HG03521 (cell line): Measurements from ENCODE around the gene LPP.

Experiments used
- ATAC-seq: cut with Tn5 transposase; IDR thresholded peaks from one replicate; pipeline ENCODE4 v1.9.1; 2021; ENCODE audit warnings: mild to moderate bottlenecking, moderate library complexity; ENCODE audit not compliant: unreplicated experiment

LPP gene

DNA sequence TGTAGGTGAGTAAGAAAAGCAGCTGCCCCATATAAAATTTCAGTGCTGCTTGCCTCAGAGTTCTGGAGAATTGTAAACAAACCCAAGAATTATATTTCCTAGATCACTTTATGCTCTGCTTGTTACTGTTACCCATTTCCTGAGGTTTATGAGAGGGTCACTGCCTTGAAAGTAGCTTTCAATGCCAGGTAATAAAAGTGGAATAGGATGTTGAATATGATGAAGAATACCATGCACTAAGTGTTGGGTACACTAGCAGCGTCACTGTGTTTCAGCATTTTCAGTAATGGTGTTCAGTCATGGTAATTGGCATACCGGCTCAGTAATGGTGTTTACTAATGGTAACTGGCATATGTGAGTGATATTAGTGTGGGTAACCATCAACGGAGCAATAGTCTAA lies 568.0 kb downstream of the LPP start:
- ATAC-seq, result no peak

DNA sequence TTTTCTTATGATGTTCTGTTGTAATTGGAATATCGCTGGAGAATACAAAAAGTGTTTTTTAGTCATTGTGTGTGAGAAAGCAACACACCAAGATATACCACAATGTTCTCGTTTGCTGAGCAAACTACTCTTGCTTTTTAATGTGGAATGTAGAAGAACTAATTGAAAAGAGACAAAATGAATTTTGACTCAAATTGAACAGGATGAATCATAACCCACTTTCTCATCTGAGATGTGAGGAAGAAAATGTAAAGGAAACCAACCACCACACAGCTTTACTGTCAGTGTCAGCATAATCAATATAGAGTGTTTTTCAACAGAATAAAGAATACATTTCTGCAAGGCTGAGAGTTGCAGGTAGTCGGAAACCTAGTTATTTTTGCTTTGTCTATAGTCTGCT lies 569.0 kb downstream of the LPP start:
- ATAC-seq, result no peak

DNA sequence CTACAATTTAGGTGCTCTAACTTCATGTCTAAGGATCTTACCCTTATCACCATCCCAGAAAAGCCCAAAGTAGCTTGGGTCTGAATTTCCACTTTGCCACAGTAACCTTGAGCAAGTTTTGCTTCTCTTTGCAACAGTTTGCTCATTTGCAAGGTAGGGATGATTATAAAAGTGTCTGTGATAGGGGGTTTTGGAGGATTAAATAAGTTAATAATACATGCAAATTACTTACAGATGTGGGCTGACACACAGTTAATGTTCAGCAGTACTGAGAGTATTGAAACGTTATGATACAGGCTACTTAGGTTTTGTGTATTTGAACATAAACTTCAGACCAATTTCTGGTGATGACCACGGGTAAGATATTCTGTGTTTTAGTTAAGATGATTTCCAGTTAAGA lies 573.1 kb downstream of the LPP start:
- ATAC-seq, result no peak

DNA sequence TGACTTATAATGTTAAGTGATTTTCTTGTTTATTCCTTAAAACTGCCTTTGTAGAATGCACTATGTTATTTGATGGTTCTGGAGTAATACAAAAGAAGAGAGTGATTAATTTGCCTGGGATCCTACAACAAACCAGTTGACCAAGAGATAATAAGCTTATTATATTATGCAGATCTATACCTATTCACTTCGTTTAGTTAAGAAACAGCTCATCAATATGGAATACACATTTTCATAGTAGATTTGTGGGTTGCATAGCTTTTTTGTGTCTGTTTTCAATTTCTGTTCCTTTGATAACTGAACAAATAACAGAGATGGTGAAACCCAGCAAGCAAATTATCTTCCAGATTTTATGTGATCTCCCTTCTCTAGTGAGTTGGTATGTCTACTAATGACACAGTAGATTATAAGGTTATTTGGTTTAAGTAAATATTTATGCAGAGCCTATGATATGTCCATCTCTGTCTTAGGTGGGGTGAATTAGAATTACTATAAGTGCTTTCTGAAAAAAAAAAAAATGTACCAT lies 574.5 kb downstream of the LPP start:
- no peak for ATAC-seq

DNA sequence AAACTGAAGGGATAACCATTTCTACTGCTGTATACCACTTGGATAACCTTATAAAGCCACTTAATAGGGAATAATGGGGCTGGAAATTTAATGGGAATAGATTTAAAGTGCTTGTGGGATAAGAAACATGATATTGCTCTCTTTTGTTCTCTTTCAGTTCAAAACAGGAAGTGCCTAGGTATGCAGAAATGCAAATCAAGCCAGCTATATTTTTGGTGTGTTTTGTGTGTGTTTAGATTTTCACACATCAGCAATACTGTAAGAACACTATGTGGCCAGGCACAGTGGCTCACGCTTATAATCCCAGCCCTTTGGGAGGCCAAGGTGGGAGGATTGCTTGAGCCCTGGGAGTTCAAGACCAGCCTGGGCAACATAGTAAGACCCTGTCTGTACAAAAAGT lies 575.5 kb downstream of the LPP start:
- no peak for ATAC-seq

DNA sequence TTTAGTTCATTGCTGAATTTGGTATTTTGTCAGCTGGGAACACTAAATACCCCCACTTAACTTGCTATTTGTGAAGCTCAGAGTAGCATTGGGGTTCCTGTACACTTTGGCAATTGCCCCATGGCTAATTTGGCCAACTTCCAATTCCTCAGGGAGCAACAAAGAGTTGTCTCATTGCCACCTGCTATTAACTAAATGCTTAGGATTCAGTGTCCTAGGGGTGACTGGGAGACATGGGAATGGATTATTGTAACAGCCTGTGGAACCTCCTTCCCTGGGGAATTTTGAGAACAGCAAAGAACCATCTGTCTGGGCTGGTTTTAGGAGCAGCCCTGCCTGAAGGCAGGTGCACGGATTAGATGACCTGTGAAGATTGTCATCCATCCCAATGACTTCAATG lies 580.4 kb downstream of the LPP start:
- ATAC-seq, result no peak

DNA sequence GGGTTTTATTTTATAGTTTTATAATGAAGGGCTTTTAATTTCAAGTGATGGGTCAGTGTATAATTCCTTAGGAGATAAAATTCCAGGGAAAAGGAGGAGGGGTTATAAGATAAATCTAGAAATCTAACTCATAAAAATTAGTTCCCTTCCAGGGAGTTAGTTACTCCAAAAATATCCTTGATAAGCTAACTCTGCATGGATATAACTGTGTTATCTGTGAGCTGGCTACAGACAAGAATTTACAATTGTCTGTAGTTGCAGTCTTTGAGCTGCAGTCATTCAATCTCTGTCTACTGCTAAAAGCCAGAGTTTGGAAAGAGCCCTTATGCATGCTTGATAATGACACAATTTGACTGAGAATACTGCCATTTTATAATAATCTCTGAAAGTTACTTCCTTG lies 585.6 kb downstream of the LPP start:
- ATAC-seq, result no peak

DNA sequence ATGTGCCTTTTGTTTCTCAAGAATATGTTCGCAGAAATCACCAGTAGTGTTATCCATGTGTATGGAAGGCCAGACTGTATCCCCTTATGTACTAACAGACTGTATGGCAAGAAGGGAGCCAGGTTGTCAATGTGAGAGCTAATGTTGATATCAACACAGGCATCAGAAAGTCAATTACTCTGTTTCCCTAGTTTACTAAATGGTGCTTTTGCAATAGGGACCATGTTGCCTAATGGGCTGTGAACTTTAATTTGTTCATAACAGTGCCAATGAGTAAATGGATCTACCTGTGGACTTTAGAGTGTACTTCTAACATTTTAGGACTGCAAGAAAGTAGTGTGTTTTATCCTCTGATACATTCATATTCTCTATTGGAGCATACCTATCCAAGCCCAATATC lies 586.1 kb downstream of the LPP start:
- no peak for ATAC-seq

DNA sequence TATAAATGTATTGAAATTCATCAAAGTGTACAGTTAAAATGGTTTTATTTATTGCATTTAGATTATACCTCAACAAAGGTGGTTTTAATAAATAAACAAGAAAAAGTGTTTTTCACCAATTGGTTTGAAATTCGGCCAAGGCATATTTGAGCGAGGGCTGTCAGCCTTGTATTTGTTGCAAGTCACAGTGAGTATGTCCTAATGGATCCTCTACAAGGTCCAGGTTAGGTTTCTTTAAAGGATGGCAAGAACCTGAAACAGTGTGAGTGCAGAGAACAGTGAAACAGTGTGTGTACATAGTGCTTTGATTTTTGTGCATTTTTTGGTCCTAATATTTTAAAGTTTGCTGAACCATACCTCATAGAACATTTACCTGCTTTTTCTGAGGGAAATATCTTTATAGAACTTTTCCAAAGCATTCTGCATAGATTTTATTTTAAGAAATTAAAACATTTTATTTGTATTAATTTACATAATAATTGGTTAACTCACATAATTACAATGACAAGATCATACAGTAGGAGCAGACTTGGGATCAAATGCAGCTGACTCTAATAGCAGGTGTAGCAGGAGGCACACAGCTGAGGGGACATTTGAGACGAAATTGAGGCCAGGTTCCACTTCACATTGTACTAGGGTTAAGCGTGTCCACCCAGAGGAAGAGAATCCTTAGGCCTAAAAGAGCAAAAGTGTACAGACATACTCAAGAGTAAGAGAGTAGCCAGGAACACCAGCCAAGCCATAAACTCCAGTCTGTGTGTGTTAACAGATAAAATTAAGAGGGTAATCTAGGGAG lies 589.0 kb downstream of the LPP start:
- no peak for ATAC-seq

DNA sequence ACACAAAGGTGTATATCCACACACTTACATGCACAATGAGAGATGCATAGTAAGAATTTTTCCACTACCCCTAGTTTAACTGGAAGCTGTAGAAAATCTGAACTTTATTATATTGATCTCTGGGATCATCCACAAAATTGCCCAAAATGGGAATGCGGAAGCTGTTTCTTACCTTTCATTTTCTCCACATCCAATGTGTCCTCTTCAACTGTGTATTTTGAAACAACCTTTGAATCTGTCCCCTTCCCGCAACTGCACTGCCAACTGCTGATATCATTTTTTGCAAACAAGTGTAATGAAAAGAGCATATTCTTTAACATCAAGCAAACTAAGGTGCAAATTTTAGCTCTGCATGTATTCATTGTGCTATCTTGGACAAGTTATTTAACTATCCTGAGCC lies 590.2 kb downstream of the LPP start:
- ATAC-seq, result no peak

DNA sequence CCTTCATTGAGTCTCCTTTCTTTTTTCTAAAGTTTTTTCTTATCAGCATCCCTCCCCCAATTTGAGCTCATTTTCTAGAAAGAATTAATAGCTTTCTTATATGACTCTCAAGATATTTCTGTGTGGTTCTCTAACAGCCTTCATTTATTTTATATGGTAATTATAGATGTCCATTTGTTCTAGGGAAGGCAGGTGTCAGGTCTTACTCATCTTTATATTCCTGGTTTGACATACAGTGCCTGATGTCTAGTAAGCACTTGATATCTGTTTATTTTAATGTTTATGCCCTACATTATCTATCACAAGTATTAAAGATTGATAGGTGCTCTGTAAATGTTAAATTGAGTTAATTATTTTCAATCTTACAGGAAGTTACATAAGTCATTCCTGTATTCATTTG lies 591.1 kb downstream of the LPP start:
- ATAC-seq, result no peak

DNA sequence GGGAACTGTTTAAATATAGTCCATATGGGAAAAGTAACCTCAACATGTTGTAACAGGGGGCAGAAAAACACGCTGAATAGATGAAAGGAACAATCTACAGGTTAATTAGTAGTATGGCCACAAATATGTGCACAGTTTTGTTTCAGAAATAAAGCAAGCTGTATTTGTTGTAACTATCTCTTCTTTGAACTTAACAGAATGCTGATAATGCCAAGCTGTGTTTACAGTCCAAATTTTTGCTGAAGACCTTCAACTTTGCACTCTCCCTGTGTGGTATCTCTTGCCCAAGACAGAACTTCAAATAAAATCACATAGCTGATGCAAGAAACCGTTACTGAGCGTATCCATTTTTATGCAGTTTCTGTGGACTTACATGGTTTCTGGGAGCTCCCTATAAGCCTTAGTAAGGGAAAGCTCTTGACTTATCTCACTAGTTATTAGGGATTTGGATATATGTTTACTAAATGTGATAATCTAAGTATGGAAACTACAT lies 592.4 kb downstream of the LPP start:
- no peak for ATAC-seq

DNA sequence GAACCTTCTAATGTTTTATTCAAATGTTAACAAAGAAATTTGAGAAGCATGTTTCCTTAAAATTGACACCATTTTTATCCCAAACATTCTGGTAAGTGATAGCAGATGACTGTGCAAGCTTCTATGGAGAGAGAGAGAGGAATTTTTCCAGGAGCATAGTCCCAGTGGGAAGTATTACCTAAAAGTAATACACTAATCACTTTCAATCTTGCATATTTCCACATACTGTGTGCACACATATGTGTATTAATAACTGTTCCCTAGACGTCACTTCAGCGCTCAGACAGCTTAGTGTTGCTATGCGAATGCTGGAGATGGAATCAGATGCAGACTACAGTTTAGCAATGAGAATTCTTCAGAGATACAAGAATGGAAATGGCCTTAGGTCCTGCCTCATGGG lies 593.5 kb downstream of the LPP start:
- ATAC-seq, result no peak

DNA sequence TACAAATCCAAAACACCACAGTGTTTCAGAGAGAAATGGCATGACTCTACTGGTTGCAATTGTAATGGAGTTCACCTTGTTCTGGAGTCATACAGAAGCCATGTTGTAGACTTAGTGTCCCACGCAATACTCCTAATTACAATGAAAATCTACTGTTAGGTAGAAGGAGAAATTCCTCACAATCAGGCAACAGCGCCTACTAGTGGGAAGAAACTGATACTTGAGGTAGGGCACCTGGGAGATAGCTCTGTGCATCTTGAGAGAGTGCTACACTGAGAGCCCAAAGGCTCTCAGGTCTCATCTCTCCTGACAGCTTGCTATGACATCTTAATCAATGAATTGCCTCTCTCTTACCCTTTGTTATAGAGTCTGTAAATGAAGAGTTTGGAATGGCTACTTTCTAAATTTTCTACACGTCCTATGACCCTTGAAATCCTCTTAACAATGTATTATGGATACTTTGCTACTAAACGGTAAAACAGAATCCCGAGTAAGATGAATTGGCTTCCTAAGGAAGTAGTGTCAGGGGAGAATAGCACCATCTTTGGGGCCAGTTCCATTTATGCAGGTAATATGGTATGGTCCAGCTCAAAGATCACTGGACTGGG lies 595.2 kb downstream of the LPP start:
- ATAC-seq, result no peak

DNA sequence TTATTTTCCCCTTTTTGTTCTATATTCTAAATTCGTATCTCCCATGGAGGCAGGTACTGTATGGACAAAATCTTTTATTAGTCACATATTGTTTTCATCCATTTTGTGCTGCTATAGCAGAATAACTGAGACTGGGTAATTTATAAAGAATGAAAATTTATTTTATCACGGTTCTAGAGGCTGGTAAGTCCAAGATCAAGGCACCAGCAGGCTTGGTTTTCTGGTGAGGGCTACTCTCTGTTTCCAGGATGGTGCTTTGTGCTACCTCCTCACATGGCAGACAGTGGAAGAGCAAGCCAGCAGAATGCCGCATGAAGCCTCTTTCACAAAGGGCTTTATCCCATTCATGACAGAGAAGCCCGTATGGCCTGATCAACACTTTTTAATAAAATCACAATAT lies 595.9 kb downstream of the LPP start:
- no peak for ATAC-seq

DNA sequence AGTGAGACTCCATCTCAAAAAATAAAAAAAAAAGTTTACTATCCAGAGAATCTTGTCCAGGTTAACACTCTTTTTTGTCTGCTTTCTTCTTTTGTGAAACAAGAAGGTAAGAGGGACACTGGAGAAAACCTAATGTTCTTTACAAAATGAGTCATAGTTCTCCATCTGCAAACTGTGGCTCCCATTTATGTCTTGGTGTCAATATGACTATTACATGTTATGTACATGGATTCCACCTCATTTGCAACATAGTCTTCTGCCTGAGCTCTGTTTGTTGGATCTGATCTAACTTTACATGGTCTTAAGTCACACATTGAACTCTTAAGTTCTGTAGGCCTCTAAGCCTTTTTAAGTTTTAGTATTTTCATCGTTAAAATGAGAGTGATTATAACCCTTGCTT lies 596.7 kb downstream of the LPP start:
- ATAC-seq, result no peak

DNA sequence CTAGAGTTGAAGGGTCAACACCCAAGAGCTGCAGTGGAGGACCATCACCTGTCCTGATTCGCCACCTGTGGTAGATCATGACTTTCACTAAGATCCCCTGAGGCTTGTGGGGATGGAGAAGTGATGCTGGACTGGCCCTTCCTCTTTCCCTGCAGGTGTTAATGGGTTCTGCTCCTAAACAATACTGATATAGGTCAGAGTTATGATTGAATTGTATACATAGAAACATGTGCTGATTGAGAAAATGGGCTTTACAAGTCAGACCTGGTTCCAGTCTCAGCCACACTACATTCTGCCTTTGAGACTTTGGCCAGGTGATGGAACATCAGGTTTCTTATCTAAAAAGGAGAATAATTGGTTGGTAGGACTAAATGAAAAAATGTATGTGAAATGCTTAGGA lies 598.9 kb downstream of the LPP start:
- ATAC-seq, result peak; percentile 26

DNA sequence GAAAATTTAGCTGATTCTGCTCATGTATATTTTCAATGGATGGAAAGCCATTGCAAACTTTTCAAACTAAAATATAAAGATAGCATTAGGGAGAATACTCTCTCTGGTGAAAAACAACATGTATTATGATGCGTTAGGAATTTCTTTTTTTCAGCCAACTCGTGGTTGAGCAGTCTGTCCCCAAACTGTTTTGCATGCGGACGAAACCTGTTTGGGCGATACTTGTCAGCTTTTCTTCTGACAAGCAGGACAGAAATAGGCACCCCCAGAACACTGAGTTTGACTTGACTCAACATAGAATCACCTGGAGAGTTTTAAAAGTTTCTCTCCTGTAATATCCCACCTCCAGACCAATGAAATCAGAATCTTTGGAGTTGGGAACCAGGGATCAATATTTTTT lies 600.3 kb downstream of the LPP start:
- ATAC-seq, result no peak

DNA sequence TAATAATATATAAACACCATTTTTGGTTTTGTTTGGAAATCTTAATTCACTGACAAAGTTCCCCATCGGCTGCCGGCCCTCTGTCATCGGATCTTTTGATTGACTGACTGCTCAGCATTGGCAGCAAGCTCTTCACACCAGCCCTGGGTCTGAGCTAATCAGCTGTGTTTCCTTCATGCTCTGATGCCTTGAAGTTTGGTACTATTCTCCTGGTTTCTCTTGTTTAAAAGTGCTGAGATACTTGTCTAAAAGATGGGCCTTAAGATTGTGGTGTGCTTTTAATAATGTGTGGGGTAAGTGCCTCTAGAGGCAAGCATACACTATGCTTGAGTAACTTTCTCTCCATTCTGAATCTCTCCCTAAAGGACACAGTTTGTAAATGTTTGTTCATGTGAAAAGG lies 602.3 kb downstream of the LPP start:
- ATAC-seq, result no peak

DNA sequence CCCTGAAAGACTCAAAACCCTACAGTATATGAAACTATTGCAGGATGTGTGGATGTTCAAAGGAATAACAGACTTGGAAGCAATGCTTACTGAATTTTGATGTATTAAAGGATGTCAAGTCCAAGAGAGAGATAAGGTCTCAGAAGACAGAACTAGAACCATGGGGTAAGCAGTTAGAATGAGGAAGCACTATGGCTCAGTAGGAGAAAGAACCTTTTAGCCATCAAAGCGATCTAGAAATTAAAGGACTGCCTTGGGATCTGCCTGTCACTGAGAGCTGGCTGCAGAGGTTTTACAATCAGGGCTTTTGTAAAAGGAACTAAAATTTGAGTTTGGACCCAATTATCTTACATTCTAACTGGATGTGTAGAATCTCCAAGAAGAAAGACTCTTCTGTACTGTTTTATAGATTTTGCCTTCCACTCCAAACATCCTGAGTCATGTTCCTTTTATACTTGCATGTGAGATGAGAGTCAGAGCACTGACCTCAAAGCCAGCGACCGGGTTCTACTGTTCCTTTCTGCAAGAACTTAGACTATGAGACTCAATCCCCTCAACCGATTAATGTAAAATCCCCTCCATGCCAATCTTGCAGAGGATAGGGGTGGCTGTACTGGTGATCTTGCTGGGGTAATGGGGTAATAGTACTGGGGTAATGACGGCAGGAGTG lies 605.5 kb downstream of the LPP start:
- ATAC-seq, result no peak

DNA sequence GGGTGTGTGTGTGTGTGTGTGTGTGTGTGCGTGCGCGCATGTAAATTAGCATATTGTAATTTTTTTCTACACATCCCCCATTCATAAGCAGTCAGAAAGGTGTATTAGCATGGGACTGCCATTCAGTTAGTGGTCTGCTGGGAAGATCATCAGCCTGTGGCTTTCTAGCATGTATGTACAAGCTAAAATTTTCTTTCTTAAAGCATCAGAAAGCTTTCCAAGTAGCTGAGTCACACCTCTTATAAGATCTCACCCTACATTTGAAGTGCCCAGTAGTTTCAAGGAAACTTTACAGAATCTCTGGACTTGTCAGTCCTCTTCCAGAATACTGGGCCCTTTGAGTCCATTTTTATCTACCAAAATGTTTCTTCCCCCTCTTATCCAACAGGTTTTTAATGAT lies 606.5 kb downstream of the LPP start:
- no peak for ATAC-seq

DNA sequence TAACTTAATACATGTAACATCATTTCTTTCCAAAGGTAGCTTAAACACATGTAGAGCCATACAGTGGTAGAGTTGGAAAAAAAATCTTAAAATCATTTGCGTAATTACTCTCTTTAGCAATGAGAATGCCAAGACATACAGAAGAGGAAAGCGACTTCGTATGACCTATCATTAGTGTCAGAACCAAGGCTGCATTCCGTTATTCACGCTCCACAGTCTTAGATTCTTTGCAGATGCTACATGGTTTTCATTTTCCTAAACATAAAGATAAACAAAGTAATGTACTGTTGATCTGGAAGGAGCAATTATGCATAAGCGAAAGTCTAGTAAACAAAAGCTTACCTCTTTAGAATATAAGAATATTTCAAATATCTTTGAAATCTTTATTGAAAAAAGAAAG lies 607.5 kb downstream of the LPP start:
- ATAC-seq, result no peak
